GM19193 (cell line): Measurements from ENCODE around the gene HOMER1.

Experiments
- POLR2A ChIP-seq: IDR thresholded peaks from 4 replicates; pipeline ENCODE4 v1.6.1; 2011; ENCODE audit not compliant: insufficient read depth, insufficient read length; ENCODE audit errors: extremely low read depth

HOMER1 gene

GRCh38 chr5:79505138-79505537 is 8.8 kb downstream of the HOMER1 start:
- TF ChIP-seq POLR2A = no peak

DNA sequence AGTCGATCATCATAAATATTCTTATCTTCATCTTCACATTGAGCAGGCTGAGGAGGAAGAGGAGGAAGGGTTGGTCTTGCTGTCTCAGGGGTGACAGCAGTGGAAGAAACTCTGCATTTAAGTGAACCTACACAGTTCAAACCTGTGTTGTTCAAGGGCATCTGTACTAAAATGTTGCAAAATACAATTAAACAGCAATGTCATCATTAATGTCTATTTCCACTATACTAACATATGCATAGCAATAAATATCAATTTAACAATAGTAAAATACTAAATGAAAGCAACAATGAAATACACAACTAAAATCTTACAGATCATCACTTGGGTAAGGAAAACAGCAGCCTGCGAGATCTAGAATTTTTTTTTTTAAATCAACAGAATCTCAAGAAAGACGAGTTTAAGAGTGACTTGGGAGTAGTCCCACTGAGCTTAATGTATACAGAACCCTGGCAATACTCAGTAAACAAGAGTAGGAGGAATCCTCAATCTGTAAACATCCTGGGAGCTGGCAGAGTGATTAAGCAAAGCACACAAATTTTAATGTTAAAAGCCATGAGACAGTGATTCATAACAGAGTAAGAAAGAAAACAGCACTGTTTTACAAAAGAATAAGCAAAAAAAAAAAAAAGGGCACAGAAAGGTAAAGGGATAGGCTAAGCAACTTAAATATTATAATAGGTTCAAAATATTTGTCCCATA is 10.0 kb downstream of the HOMER1 start:
- no peak for TF ChIP-seq POLR2A

GRCh38 chr5:79499640-79500273 is 14.2 kb downstream of the HOMER1 start:
- no peak for TF ChIP-seq POLR2A

DNA sequence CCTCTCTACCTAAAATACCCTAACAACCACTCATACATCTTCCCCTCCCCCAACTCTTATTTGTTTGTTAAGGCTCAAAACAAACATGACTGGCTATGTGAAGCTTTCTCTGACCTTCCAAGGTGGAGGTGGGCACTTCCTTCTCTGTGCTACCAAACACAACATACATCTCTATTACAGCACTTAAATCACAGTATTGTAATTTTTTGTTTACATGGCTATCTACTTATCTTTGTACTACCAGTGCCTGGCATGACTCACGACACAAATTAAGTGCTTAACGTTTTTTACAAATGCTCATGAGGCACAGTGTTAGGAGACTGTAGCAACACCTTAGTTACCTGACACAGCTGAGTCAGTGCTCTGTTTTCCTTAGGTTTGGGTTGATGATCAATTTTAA is 18.6 kb downstream of the HOMER1 start:
- no peak for TF ChIP-seq POLR2A

- no peak for TF ChIP-seq POLR2A
Measured at GRCh38 chr5:79493596-79494345, 20.2 kb downstream of the HOMER1 start.

GRCh38 chr5:79491690-79492317 is 22.1 kb downstream of the HOMER1 start:
- TF ChIP-seq POLR2A = no peak

GRCh38 chr5:79490323-79490936 is 23.5 kb downstream of the HOMER1 start:
- no peak for TF ChIP-seq POLR2A

GRCh38 chr5:79489773-79490172 is 24.2 kb downstream of the HOMER1 start:
- TF ChIP-seq POLR2A = no peak

GRCh38 chr5:79488775-79489174 is 25.2 kb downstream of the HOMER1 start:
- no peak for TF ChIP-seq POLR2A

DNA sequence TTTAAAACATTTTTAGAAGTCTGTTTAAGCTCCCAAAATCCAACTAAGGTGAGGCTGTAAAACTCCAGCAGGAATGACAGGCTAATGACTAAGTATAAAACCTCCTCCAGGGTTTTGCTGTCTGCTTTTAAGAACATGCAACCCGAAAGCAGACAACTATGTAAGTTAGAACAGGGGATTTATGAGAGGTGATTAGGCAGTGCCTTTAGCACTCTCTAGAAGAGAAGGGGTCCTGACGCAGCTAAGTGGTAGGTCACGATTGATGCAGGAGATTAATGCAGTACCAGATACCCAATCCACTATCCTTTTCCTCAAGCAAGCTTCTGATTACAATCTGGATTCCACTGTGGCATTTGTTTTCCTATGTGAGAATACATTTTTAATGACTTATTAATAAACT is 25.9 kb downstream of the HOMER1 start:
- TF ChIP-seq POLR2A = no peak

DNA sequence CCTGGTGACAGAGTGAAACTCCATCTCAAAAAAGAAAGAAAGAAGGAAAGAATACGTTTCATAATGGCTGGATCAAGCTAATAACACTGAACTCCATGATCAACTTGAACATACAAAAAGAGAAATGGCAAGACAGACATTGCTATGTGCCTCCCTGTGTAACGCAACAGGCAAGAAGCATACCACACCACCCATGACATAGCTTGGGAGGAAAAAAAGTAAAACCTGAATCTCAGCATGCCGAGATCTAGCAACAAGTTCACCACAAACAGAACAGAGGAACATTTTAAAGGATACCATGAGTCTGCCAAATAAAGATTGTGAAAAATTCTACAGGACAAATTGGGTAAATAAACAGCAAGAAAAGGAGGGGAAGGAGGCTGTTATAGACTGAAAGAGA is 26.7 kb downstream of the HOMER1 start:
- no peak for TF ChIP-seq POLR2A

DNA sequence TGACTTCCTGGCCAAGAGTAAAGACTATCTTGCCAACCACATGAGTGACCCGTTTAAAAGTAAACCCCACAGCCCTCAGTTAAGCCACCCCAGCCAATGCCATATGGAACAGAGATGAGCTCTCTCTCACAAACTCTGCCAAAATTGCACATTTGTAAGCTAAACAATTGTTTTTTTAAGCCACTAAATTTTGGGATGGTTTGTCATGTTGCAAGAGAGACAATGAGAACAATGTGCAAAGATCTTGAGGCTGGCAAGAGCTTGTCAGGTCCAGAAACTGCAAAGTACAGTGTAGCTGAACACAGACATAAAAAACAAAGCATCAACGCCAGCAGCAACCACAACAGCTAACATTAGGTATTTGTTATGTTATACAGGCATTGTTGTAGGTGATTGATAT is 27.8 kb downstream of the HOMER1 start:
- TF ChIP-seq POLR2A = no peak

GRCh38 chr5:79484731-79485130 is 29.2 kb downstream of the HOMER1 start:
- no peak for TF ChIP-seq POLR2A

GRCh38 chr5:79481574-79481973 is 32.4 kb downstream of the HOMER1 start:
- no peak for TF ChIP-seq POLR2A

GRCh38 chr5:79480991-79481390 is 32.9 kb downstream of the HOMER1 start:
- no peak for TF ChIP-seq POLR2A
